NCI-H2196 treated with DMSO at 0.1 percent for 48 hours (cell line): ENCODE data around the gene ABHD17A.
"Not testable (repeated sequence)": the region's sequence is repeated elsewhere in the genome, so short reads cannot be mapped to it uniquely, and the experiment has no call there.

Source experiments
- DNase-seq: peaks from one replicate; lab custom pipeline; 2025; ENCODE audit not compliant: unreplicated experiment; lab: John Stamatoyannopoulos, UW

The ABHD17A gene

GRCh38 chr19:1910177-1910576 lies 24.9 kb upstream of the ABHD17A start:
- no peak for DNase-seq

GRCh38 chr19:1909761-1910080 lies 24.4 kb upstream of the ABHD17A start:
- no peak for DNase-seq

- DNase-seq = no peak
Measured at GRCh38 chr19:1908364-1908678, 23.0 kb upstream of the ABHD17A start.

DNA sequence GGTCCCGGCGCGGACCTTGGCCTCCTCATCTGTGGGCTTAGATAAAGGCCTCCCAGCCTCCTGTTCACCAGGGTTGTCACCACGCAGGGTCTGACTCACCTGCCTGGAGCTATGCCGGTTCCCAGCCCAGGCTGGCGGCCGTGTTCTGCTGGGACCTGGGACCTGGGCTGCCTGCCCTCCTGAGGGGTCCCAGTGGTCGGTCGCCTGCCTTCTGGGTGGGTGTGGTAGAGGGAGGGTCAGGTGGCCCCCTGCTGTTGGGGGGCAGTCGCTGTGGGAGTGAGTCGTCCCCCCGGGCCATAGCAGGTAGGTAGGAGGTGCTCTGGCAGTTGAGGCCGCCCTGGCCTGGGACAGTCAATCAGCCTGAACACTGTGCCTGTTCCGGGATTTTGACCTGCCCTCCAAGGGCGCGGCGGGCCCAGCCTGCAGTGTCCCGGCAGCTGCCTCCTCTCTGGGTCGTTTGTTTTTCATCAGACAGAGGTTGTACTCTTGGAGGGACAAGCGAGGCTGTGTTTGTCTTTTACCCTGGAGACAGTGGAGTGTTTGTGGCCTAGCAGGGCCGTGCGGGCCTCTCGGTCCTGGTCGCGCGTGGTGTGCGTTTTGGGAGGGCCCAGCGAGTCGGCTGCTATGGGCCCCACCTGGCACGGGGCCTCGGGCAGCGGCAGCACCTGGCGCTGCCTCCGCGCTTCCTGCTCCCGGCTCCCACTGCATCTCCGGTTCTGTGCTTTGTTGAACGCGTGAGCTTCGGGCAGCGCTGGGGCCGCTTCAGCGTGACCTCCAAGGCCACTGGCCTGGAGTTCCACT lies 22.5 kb upstream of the ABHD17A start:
- DNase-seq = no peak

- no peak for DNase-seq
Measured at GRCh38 chr19:1906985-1907562, 21.8 kb upstream of the ABHD17A start.

DNA sequence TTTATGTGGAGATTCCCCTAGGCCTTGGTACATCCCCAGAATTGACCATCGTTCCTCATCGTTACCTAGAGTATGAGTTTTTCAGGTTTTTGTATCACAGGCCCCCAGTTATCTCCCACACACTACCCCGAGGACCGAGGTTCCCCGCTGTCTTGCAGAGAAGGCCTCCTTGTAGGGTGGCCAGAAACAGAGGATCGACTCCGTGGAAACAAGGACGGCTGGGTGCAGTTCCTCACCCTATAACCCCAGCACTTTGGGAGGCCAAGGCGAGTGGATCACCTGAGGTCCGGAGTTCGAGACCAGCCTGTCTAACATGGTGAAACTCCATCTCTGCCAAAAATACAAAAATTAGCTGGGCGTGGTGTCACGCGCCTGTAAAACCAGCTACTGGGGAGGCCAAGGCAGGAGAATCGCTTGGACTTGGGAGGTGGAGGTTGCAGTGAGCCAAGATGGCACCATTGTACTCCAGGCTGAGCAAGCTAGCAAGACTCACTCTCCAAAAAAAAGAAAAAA lies 20.6 kb upstream of the ABHD17A start:
- no peak for DNase-seq

- DNase-seq = peak; percentile 97
Measured at GRCh38 chr19:1905110-1905862, 20.0 kb upstream of the ABHD17A start, which contains the start of the genes ADAT3 and SCAMP4. Gene ADAT3, plus strand, starts transcription at chr19:1905399. Its CDS starts 6,649 bp downstream, at chr19:1912048. Gene SCAMP4, plus strand, starts transcription at chr19:1905399. Its CDS starts 9,621 bp downstream, at chr19:1915020.

- DNase-seq = no peak
Measured at GRCh38 chr19:1904860-1905109, 19.5 kb upstream of the ABHD17A start.

DNA sequence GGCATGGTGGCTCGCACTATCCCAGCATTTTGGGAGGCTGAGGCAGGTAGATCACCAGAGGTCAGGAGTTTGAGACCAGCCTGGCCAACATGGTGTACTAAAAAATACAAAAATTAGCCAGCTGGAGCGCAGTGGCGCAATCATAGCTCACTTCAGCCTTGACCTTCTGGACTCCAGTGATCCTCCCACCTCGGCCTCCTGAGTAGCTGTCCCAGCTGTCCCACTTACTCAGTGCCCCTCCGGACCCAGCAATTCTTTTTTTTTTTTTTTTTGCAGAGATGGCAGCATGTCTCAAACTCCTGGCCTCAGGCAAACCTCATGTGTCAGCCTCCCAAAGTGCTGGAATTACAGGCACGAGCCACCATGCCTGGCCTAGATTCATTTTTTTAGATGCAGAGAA lies 17.6 kb upstream of the ABHD17A start:
- DNase-seq = no peak

GRCh38 chr19:1901940-1902404 lies 16.7 kb upstream of the ABHD17A start:
- DNase-seq = no peak

DNA sequence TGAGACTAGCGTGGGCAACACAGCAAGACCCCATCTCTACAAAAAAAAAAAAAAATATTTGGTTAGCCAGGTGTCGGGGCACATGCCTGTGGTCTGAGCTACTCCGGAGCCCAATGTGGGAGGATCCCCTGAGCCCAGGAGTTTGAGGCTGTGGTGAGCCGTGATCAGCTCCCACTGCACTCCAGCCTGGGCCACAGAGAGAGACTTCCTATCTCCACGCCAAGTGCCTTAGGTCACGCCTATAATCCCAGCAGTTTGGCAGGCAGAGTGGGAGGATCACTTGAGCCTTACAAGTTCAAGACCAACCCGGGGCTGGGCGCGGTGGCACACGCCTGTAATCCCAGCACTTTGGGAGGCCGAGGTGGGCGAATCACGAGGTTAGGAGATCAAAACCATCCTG lies 11.2 kb upstream of the ABHD17A start:
- no peak for DNase-seq

DNA sequence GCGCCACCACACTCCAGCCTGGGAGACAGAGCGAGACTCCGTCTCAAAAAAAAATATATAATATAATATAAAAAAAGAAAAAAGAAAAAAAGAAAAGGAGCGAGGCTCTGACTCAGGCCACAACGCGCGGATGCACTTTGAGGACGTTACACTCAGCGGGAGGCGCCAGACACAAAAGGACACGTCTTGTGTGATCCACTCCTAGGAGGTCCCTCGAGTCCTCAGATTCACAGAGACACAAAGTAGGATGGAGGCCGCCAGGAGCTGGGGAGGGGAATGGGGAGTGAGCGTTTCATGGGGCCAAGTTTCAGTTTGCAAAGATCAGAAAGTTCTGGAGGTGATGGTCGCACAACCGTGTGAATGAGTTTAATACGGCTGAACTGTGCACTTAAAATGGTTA lies 8.5 kb upstream of the ABHD17A start:
- DNase-seq = no peak

GRCh38 chr19:1889907-1890306 lies 4.6 kb upstream of the ABHD17A start:
- DNase-seq = no peak

DNA sequence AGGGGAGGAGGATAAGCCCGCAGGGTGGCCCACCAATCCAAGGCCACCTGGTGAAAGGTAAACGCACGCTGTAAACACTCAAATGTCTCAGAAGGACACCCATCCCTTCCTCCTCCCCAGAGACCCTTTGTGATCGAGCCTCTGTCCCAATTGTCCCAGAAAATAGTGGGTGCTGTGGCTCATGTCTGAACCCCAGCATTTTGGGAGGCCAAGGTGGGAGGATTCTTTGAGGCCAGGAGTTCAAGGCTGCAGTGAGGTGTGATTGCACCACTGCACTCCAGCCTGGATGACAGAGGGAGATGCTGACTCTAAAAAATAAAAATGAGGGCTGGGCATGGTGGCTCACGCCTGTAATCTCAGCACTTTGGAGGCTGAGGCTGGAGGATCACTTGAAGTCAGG lies 3.1 kb upstream of the ABHD17A start:
- DNase-seq = no peak

DNA sequence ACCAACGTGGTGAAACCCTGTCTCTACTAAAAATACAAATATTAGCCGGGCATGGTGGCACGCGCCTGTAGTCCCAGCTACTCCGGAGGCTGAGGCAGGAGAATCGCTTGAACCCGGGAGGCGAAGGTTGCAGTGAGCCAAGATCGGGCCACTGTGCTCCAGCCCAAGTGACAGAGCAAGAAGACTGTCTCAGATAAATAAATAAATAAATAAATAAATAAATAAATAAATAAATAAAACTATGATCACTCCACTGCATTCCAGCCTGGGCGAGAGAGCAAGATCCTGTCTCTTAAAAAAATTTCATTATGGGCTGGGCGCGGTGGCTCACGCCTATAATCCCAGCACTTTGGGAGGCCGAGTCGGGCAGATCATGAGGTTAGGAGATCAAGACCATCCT lies 1.1 kb upstream of the ABHD17A start:
- not testable (repeated sequence) for DNase-seq

DNA sequence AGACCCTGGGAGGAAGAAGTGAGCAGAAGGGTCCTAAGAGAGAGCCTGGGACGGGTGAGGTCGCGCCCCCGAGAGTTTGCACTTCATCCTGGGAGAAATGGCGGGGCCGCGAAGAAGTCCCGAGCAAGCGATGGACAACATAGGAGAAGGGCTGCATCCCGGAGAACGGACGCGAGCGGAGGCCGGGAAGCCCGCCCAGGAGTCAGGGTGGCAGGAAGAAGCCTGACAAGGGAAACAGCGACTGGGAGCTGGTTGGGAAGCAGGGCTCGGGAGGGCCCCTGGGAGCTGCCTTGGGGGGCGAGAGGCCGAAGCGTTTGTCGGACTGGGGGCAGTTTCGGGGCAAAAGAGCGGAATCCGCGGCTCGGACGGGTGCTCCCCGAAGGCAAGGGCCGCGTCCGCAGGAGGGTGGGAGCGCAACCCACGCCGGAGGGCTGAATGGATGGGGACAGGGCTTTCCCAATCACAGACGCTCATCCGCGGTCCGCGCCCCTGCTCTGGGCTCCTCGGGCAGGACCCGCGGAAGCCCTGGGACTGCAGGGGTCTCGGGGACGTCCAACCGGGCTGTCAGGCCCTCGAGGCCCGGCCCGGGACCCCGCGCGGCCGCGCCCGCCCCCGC lies 469 bp downstream of the ABHD17A start:
- DNase-seq = no peak

- no peak for DNase-seq
Measured at GRCh38 chr19:1884291-1884718, 991 bp downstream of the ABHD17A start.

GRCh38 chr19:1883784-1884183 lies 1.5 kb downstream of the ABHD17A start:
- no peak for DNase-seq

GRCh38 chr19:1882786-1883692 lies 2.3 kb downstream of the ABHD17A start:
- no peak for DNase-seq

DNA sequence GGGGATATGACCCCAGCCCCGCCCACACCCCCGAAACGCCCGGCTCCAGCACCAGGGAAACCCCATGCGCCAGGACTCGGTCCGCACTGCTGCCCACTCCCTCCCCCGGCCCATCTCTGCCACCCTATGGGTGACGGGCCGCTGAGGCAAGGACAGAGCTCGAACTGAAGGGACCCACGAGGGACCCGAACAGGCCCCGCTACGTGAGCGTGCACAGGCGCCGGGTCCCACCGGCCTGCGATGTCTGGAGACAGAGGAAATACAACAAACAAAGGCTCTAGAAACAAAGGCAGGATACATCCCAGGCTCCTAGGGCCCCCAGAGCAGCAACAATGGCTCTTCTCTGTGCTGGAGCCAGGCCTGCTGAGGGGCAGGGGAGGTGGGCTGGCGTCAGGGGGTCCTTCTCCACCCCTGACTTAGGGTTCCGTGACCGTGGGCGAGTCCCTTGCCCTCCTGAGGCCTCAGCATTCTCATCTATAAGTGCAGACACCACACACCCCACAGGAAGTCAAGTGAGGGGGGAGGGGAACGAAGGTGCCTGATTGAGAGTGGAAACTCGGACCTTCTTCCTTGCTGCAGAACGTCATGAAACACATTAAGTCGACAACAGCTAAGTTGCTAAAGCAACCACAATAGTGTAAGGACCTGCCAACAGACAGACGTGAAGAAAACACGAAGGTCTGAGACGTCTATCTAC lies 3.1 kb downstream of the ABHD17A start:
- DNase-seq = no peak
